Calu3 (cell line): ENCODE results near the gene SEMA3C. TPM values are rescaled to one million over a fixed set of nuclear protein-coding genes. Genes with fewer than 3 reads are reported as not detected.

Source experiments
- BruUV-seq: library from RNA; stranded (reverse); fragments of 400-500 nt; replicated peaks from 2 replicates; lab custom pipeline; 2021; lab: Mats Ljungman, UMichigan
- CTCF ChIA-PET: fragments of 300-600 bp; sonication (Branson Sonifier 250); formaldehyde crosslinking; loops from one replicate; lab custom pipeline; 2022; ENCODE audit warnings: antibody characterized with exemption; lab: Charles Lee
- DNase-seq: peaks from one replicate; pipeline ENCODE4 v3.0.0; 2022
- H3K27ac Mint-ChIP-seq: one replicate; pipeline ENCODE4 v1.8.0; 2022; ENCODE audit warnings: mixed read lengths; ENCODE audit not compliant: unreplicated experiment
- H3K27me3 Mint-ChIP-seq: one replicate; pipeline ENCODE4 v1.8.0; 2022; ENCODE audit warnings: mixed read lengths; ENCODE audit not compliant: unreplicated experiment
- H3K36me3 Mint-ChIP-seq: one replicate; pipeline ENCODE4 v1.8.0; 2022; ENCODE audit warnings: mild to moderate bottlenecking, moderate library complexity, mixed read lengths; ENCODE audit not compliant: insufficient read depth, unreplicated experiment
- H3K4me1 Mint-ChIP-seq: one replicate; pipeline ENCODE4 v1.8.0; 2022; ENCODE audit warnings: mild to moderate bottlenecking, low read depth, mixed read lengths; ENCODE audit not compliant: unreplicated experiment
- H3K4me3 Mint-ChIP-seq: one replicate; pipeline ENCODE4 v1.8.0; 2022; ENCODE audit warnings: mild to moderate bottlenecking, low read depth, moderate library complexity, mixed read lengths; ENCODE audit not compliant: unreplicated experiment
- H3K9me3 Mint-ChIP-seq: one replicate; pipeline ENCODE4 v1.8.0; 2022; ENCODE audit warnings: low read depth, mixed read lengths; ENCODE audit not compliant: unreplicated experiment
- intact Hi-C: fragments of 100-400 bp; cut with micrococcal nuclease; formaldehyde crosslinking; loops from one replicate; pipeline ENCODE4 v1.10.0; 2022; ENCODE audit not compliant: unreplicated experiment
- total RNA-seq: library from RNA; stranded (reverse); gene quantifications from 2 replicates; pipeline ENCODE4 v1.2.3, GENCODE V29; 2022
- TF ChIP-seq, protein P1 (sequence below): fragments of 200-600 bp; IDR thresholded peaks from one replicate; pipeline ENCODE4 v1.8.0; 2022; ENCODE audit warnings: antibody characterized with exemption; ENCODE audit not compliant: unreplicated experiment

The SEMA3C gene
- total RNA-seq, 1 experiment from 2014 or later = 67.7 TPM

DNA sequence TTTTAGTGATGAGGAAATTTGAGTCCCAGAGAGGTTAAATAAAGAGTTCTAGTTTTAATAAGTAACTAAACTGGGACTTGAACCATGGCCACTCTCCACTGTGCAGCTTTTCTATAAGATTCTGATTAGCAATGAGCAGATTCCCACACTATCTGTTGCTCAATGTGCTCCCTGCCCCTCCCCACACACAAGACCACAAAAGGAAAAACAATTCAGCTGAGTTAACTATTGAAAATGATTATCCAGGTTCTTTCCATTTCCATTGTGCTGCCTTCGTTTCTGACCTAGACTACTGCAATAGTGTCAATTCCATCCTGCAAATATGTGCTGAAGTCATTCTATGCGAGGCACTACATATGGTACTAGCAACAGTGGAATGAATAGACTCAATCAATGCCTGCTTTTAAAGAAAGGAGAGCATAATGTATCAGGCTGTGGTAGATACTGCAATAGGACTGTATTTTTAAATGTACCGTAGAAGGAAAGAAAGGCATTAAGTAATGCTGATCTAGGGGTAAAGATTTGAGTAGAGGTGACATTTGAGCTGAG lies 97.0 kb downstream of the SEMA3C start:
- Mint-ChIP-seq H3K36me3 (no peaks in the 10 kb centered on the region), H3K27ac (peak overlapping the region; percentile 10), H3K27me3 (no peaks in the 10 kb centered on the region), H3K4me1 (peaks cover 11% of the 10 kb centered on the region), H3K4me3 (no peak overlapping the region), H3K9me3 (no peaks in the 10 kb centered on the region)
- CTCF ChIA-PET = no interaction called here
- TF ChIP-seq, protein P1, sequence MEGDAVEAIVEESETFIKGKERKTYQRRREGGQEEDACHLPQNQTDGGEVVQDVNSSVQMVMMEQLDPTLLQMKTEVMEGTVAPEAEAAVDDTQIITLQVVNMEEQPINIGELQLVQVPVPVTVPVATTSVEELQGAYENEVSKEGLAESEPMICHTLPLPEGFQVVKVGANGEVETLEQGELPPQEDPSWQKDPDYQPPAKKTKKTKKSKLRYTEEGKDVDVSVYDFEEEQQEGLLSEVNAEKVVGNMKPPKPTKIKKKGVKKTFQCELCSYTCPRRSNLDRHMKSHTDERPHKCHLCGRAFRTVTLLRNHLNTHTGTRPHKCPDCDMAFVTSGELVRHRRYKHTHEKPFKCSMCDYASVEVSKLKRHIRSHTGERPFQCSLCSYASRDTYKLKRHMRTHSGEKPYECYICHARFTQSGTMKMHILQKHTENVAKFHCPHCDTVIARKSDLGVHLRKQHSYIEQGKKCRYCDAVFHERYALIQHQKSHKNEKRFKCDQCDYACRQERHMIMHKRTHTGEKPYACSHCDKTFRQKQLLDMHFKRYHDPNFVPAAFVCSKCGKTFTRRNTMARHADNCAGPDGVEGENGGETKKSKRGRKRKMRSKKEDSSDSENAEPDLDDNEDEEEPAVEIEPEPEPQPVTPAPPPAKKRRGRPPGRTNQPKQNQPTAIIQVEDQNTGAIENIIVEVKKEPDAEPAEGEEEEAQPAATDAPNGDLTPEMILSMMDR = no peak
- DNase-seq = peak; percentile 4
- no TSS peak for BruUV-seq
- intact Hi-C loops = no loop called here

DNA sequence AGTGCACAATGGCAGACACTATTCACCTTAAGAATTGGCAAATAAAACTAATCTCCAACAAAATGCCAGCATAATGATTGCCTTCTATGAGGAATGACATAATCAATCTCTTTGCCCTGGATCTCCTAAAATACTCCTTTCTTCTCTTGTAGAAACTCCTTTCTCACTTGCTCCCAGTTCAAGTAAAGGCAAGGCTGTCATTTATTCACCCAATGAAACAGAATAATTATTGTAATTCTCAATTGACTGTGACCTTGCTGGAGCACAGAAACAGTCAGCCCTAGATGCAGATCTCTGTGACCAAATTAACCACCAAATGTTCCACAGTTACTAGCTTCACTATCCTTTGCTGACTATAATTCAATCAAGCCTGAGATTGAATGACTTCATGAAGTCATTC lies 99.3 kb downstream of the SEMA3C start:
- intact Hi-C loops = no loop called here
- no peak overlapping the region for H3K4me3 Mint-ChIP-seq
- BruUV-seq = no TSS peak
- TF ChIP-seq, protein P1 = no peak
- no peaks in the 10 kb centered on the region for H3K27me3 Mint-ChIP-seq
- no peak overlapping the region for H3K27ac Mint-ChIP-seq
- no peak for DNase-seq
- peaks cover 21% of the 10 kb centered on the region for H3K4me1 Mint-ChIP-seq
- CTCF ChIA-PET = interaction anchor here (0.8 kb wide), 1 partner anchor 12 kb away, joined by 5 read pairs; no protein-coding TSS in a partner anchor
- peaks cover 6% of the 10 kb centered on the region for H3K36me3 Mint-ChIP-seq
- no peaks in the 10 kb centered on the region for H3K9me3 Mint-ChIP-seq

DNA sequence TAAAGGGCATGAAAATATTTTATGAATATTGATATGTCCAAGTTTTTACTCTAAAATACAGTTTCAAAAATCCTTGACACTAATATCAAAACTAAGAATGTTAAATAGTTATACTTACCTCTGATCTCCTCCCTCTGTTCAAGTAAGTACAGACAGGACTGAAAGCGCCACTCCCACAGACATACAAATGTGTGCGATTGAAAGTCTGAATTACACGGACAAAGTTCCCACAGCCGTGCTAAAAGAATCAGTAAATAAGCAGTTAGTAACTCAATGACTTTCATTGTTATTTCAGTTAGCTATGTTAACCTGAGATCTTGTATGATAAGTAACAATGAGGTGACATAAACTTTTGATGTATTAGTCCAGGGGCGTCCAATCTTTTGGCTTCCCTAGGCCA lies 100.7 kb downstream of the SEMA3C start:
- Mint-ChIP-seq H3K9me3 (no peaks in the 10 kb centered on the region), H3K4me3 (no peak overlapping the region), H3K27me3 (no peaks in the 10 kb centered on the region), H3K36me3 (peaks cover 6% of the 10 kb centered on the region), H3K27ac (no peak overlapping the region), H3K4me1 (peaks cover 21% of the 10 kb centered on the region)
- no TSS peak for BruUV-seq
- CTCF ChIA-PET = no interaction called here
- TF ChIP-seq, protein P1 = no peak
- intact Hi-C loops = no loop called here
- no peak for DNase-seq

DNA sequence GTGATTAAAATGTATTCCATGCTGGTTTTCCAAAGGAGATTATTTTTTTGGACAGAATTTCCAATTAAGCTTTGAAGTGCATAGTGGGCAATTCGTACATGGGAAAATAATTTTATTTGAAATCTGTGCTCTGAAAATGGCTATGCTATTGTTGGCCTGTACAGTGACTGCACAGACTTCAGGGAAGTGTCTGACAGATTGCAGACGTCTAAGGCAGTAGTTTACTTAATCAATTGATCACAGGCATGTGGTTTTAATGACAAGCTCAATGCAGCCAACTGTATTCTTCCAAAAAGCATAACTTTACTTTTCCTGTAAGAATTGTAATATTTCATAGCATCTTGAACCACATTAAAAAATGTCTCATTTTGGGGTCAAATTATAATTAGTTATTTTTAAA lies 102.0 kb downstream of the SEMA3C start:
- Mint-ChIP-seq H3K4me1 (peaks cover 15% of the 10 kb centered on the region), H3K36me3 (peaks cover 6% of the 10 kb centered on the region), H3K27me3 (no peaks in the 10 kb centered on the region), H3K4me3 (no peak overlapping the region), H3K9me3 (no peaks in the 10 kb centered on the region), H3K27ac (no peak overlapping the region)
- DNase-seq = no peak
- intact Hi-C loops = no loop called here
- no TSS peak for BruUV-seq
- CTCF ChIA-PET = no interaction called here
- TF ChIP-seq, protein P1 = no peak
